Activated T-helper 1 cell treated with anti-CD3 and anti-CD28 coated beads, Interleukin-2, amount 50 U/mL, for 16 hours (primary cell): Measurements from ENCODE around the gene PSMB10.
"Not testable (repeated sequence)": the region's sequence is repeated elsewhere in the genome, so short reads cannot be mapped to it uniquely, and the experiment has no call there.

ENCODE experiments used
- DNase-seq, 2 donors: peaks; one replicate each; pipeline ENCODE4 v3.0.0-alpha.2; 2020; ENCODE audit warnings: low read depth in 1 of 2, low spot score in 1 of 2

Gene PSMB10

GRCh38 chr16:67936124-67936879 is at the start of gene PSMB10:
Gene PSMB10 (minus strand): TSS chr16:67936850. CDS start chr16:67936749, 101 bp downstream.
- peak in 1 of 2 donors; percentile 50 for DNase-seq

GRCh38 chr16:67982011-67982696 is 45.5 kb upstream of the PSMB10 start:
- DNase-seq, result no peak

- no peak for DNase-seq
Measured at GRCh38 chr16:67979955-67980678, 43.5 kb upstream of the PSMB10 start, which contains the start of gene DPEP3. Gene DPEP3 (minus strand): TSS chr16:67980499. CDS start chr16:67980380, 119 bp downstream.

GRCh38 chr16:67977469-67978227 is 41.0 kb upstream of the PSMB10 start:
- DNase-seq, result no peak

DNA sequence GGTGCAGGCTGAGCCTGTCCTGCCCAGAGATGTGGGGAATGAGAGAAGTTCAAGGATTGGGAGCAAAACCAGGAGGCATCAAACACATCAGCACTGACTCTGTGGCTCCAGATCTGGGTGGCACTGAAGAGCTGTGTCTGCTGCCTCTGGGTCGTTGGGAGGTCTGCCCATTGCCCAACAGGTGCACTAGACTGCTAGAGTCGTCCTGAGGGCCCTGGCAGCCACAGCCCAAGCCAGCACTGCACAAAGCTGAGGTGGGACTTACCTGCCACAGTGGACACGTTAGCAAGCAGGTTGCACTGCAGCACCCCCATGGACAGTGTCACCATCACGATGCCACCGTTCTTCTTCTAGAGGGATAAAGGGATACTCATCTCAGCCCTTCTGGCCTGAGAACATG is 40.4 kb upstream of the PSMB10 start:
- DNase-seq, result no peak

DNA sequence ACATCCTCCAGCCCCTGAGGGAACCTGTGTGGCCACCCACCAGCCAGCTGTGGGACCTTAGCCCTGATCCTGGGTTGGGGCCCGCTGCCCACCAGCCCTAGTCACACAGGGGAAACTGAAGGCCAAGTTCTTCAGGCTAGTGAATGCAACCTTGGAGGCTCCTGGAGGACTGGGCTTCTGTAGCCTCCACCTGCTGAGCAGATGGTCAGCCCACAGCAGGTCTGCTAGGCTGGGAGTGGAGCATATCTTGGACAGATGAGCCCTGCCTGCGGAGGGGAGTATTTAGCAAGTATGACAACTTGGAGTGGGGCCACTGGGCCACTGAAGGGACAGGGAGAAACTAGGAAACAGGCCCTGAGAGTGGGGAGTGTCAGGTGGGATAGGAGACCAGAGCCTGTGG is 39.6 kb upstream of the PSMB10 start:
- no peak for DNase-seq

GRCh38 chr16:67975321-67976105 is 38.9 kb upstream of the PSMB10 start:
- no peak for DNase-seq

GRCh38 chr16:67972285-67972684 is 35.6 kb upstream of the PSMB10 start:
- not testable (repeated sequence) for DNase-seq

GRCh38 chr16:67971111-67971510 is 34.5 kb upstream of the PSMB10 start:
- no peak for DNase-seq

GRCh38 chr16:67969254-67970039 is 32.8 kb upstream of the PSMB10 start:
- no peak for DNase-seq

- peak; percentile 54 to 81 for DNase-seq
Measured at GRCh38 chr16:67968400-67969253, 32.0 kb upstream of the PSMB10 start, which contains the start of gene SLC12A4. Gene SLC12A4 (minus strand): TSS chr16:67968637. CDS start chr16:67968553, 84 bp downstream.

GRCh38 chr16:67967958-67968399 is 31.3 kb upstream of the PSMB10 start:
- no peak for DNase-seq

- no peak for DNase-seq
Measured at GRCh38 chr16:67967183-67967957, 30.7 kb upstream of the PSMB10 start.

DNA sequence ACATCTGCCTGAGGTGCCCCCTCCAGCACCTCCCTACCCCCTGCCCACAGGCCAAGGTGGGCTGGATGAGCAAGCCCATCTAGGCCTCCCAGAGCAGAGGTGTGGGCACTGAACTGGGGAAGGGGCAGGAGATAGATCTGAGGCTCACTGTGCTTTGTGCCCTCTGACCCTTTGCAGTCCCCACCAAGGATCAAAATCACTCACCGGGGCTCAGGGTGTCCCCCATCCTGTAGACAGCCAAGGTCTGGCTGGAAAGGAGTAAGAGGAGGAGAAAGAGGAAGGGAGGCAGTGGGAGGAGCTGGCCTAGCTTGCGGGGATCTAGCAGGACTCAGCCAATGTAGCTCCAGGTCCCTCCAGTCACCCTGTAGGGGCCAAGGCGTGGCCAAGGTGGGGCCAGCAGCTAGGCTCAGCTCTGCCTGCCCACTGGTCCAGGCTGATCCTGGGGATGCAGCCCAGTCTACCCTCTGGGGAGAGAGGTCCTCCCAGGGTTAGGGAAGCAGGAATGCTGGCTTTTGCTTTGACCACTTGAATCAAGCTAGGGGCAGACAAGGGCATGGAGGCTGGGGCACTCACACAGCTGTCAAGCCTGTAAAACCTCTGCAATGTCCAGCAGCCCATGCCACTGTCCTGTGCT is 30.0 kb upstream of the PSMB10 start:
- DNase-seq, result no peak

GRCh38 chr16:67965668-67966548 is 29.3 kb upstream of the PSMB10 start:
- no peak for DNase-seq

- DNase-seq, result no peak
Measured at GRCh38 chr16:67964477-67965131, 28.0 kb upstream of the PSMB10 start.
